HL-60/S4 treated with retinoic acid at 250 ng/mL for 4 days and 3 days (cell line): ENCODE data around the gene RPS2.
"Not testable (repeated sequence)": the region's sequence is repeated elsewhere in the genome, so short reads cannot be mapped to it uniquely, and the experiment has no call there.

Experiments
- in situ Hi-C: fragments of 300-500 bp; cut with MboI; formaldehyde crosslinking; loops from 2 replicates; pipeline ENCODE4 v1.7.0; 2022; ENCODE audit warnings: low sequenced_read_pairs

Gene RPS2

GRCh38 chr16:1924095-1924494, 40.5 kb downstream of the RPS2 start:
- in situ Hi-C loops, result no loop called here

- in situ Hi-C loops, result no loop called here
Observed at GRCh38 chr16:1923299-1924034, 41.2 kb downstream of the RPS2 start.

GRCh38 chr16:1922357-1922756, 42.3 kb downstream of the RPS2 start:
- in situ Hi-C loops, result no loop called here

- in situ Hi-C loops, result no loop called here
Observed at GRCh38 chr16:1920727-1921171, 43.9 kb downstream of the RPS2 start.

- in situ Hi-C loops, result not testable (repeated sequence)
Observed at GRCh38 chr16:1920122-1920521, 44.5 kb downstream of the RPS2 start.

GRCh38 chr16:1919327-1919998, 45.2 kb downstream of the RPS2 start:
- in situ Hi-C loops, result no loop called here

- in situ Hi-C loops, result no loop called here
Observed at GRCh38 chr16:1918351-1919326, 46.0 kb downstream of the RPS2 start, which contains the start of gene HS3ST6. HS3ST6 (minus strand) TSS chr16:1918415; CDS start chr16:1918323, 92 bp downstream.

GRCh38 chr16:1917665-1918350, 46.8 kb downstream of the RPS2 start:
- in situ Hi-C loops, result no loop called here

GRCh38 chr16:1917056-1917664, 47.5 kb downstream of the RPS2 start:
- in situ Hi-C loops, result no loop called here

- in situ Hi-C loops, result no loop called here
Observed at GRCh38 chr16:1916640-1916990, 48.0 kb downstream of the RPS2 start.

- in situ Hi-C loops, result no loop called here
Observed at GRCh38 chr16:1915732-1916639, 48.6 kb downstream of the RPS2 start.

- in situ Hi-C loops, result no loop called here
Observed at GRCh38 chr16:1914988-1915387, 49.6 kb downstream of the RPS2 start.

GRCh38 chr16:1914084-1914608, 50.5 kb downstream of the RPS2 start:
- in situ Hi-C loops, result no loop called here

GRCh38 chr16:1913327-1914083, 51.1 kb downstream of the RPS2 start:
- in situ Hi-C loops, result no loop called here

GRCh38 chr16:1912215-1912543, 52.4 kb downstream of the RPS2 start:
- in situ Hi-C loops, result no loop called here
